Thoracic aorta (tissue), 2 donors: ENCODE measurements around the gene SMG7. TPM values are rescaled to one million over a fixed set of nuclear protein-coding genes. Genes with fewer than 3 reads are reported as not detected.
A peak's percentile ranks its signal among the peaks of the same experiment; 100 is the strongest.

Experiments used
- ATAC-seq: fragments of 150-250 bp; one replicate; pipeline ENCODE4 v1.8.0; 2017; ENCODE audit warnings: low read depth; ENCODE audit not compliant: insufficient number of reproducible peaks, low FRiP score
- DNase-seq: peaks from one replicate; pipeline ENCODE4 v3.0.0-alpha.2; 2020; ENCODE audit warnings: low spot score
- H3K27ac ChIP-seq, 2 donors: fragments of 200-600 bp; sonication (generic); 1 replicate in 1 of 2; 2 replicates in 1 of 2; pipeline ENCODE4 v1.5.1; 2016; ENCODE audit warnings: mild to moderate bottlenecking in 2 of 2, moderate library complexity in 2 of 2
- H3K27me3 ChIP-seq: fragments of 200-600 bp; sonication (generic); replicated peaks from 2 replicates; pipeline ENCODE4 v1.6.0; 2016; ENCODE audit warnings: mild to moderate bottlenecking; ENCODE audit not compliant: insufficient read depth
- H3K36me3 ChIP-seq: fragments of 200-600 bp; sonication (generic); one replicate; pipeline ENCODE4 v1.5.1; 2016
- H3K4me1 ChIP-seq, 2 donors: fragments of 200-600 bp; sonication (generic); 1 replicate in 1 of 2; 2 replicates in 1 of 2; pipeline versions ENCODE4 v1.5.1 to v1.6.0; 2016; ENCODE audit warnings: low read depth in 2 of 2, mild to moderate bottlenecking in 1 of 2; ENCODE audit not compliant: control insufficient read depth in 1 of 2
- H3K4me3 ChIP-seq: fragments of 200-600 bp; sonication (generic); 2 replicates; pipeline ENCODE4 v1.5.1; 2016; ENCODE audit warnings: mild to moderate bottlenecking
- H3K9me3 ChIP-seq: fragments of 200-600 bp; sonication (generic); 2 replicates; pipeline ENCODE4 v1.5.1; 2016
- CTCF ChIP-seq: fragments of 200-600 bp; sonication (generic); IDR thresholded peaks from one replicate; pipeline ENCODE4 v1.5.1; 2019; ENCODE audit warnings: antibody characterized with exemption
- total RNA-seq, 2 donors: library from RNA; depleted of rRNA; stranded (reverse); fragments of >200 nt; gene quantifications; one replicate each; pipeline versions ENCODE4 v1.1.0 to v1.2.3, GENCODE V29; 2016

Gene SMG7
- total RNA-seq, 2 donors from 2014 or later = 29.8 to 41.9 TPM

- H3K9me3 ChIP-seq = no peaks in the 10 kb centered on the region
- no peak for TF ChIP-seq CTCF
- no peaks in the 10 kb centered on the region for H3K36me3 ChIP-seq
- no peak for ATAC-seq
- no peaks in the 10 kb centered on the region for H3K4me1 ChIP-seq
- H3K27me3 ChIP-seq = no peaks in the 10 kb centered on the region
- H3K4me3 ChIP-seq = no peak overlapping the region
- no peak overlapping the region for H3K27ac ChIP-seq
- DNase-seq = no peak
Observed at GRCh38 chr1:183466781-183467180, 5.5 kb upstream of the SMG7 start.

DNA sequence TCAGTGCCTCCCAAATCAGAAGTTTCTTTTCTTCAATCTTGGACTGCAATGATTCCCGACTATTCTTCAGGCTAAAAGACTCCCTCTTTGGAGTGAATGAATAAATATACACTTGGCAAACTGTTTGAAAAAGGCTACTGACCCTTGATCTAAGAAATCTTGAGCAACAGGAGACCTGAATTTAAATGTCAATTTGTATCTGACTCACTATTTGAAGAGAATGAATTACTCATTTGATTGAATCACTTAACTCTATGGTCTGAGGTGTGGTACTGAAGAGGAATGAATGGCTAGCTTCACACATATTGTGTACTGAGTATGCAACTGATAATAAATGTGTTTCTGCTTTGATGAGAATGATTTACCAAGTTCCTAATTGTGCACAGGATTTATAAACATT is 4.6 kb upstream of the SMG7 start:
- no peak for TF ChIP-seq CTCF

DNA sequence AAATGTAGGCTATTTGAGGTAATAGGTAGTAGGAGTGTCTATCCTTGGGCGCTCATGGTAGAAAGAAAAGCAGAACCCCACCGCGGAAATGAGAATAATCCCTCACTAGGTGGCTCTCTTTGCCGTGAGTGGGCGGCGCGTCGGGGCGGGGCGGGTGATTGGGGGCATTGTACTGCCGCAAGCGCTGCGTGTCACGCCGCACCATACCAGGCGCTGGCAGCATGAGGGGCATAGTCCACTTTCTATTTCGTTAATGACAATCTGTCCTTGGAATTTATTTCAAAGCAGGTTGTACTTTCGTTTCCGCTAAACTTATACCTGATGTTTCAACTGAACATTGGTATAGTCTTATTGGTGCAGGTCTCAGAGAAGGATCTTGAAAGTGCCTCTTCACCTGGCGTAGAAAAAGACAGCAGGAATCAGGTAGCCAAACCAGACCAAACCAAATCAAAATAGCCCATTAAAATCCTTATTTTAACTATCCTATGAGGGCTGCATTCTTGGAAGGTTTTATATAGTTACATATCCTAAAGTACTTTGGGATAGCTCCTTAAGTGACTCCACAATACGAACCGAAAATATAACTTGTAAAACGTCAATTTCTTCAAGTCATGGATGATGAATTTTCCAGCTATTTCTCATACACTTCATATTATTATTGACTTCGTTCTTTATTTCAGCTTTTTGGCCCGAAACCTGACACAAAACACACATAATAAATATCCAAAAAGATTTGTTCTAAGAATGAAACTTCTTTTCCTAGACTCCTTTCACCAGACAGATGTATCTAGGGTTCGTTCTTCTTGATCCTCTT is 1.9 kb upstream of the SMG7 start:
- ATAC-seq = peak; percentile 57

More for the DNA sequence above, 4.6 kb upstream of the SMG7 start:
- H3K27ac ChIP-seq = no peak overlapping the region
- H3K9me3 ChIP-seq = no peaks in the 10 kb centered on the region
- H3K4me1 ChIP-seq = no peaks in the 10 kb centered on the region
- no peaks in the 10 kb centered on the region for H3K36me3 ChIP-seq
- DNase-seq (no peak), ATAC-seq (no peak)
- no peak overlapping the region for H3K4me3 ChIP-seq
- no peaks in the 10 kb centered on the region for H3K27me3 ChIP-seq

GRCh38 chr1:183470961-183471742 is 1.1 kb upstream of the SMG7 start:
- H3K27me3 ChIP-seq = no peaks in the 10 kb centered on the region
- H3K4me3 ChIP-seq = peak overlapping the region; percentile 98
- H3K36me3 ChIP-seq = no peaks in the 10 kb centered on the region
- ATAC-seq (no peak), DNase-seq (peak; percentile 36)
- H3K4me1 ChIP-seq = peaks cover 6 to 25% of the 10 kb centered on the region in 2 donors
- no peaks in the 10 kb centered on the region for H3K9me3 ChIP-seq
- no peak for TF ChIP-seq CTCF
- H3K27ac ChIP-seq = peak overlapping the region; percentile 84 to 95

More for the DNA sequence above, 1.9 kb upstream of the SMG7 start:
- H3K9me3 ChIP-seq = no peaks in the 10 kb centered on the region
- DNase-seq = peak; percentile 67
- peak; percentile 37 for TF ChIP-seq CTCF
- peaks cover 6 to 21% of the 10 kb centered on the region in 2 donors for H3K4me1 ChIP-seq
- H3K27me3 ChIP-seq = no peaks in the 10 kb centered on the region
- no peaks in the 10 kb centered on the region for H3K36me3 ChIP-seq
- H3K27ac ChIP-seq = peak overlapping the region; percentile 84 to 95
- H3K4me3 ChIP-seq = peak overlapping the region; percentile 98

GRCh38 chr1:183471743-183472487 is 384 bp upstream of the SMG7 start:
- H3K4me1 ChIP-seq = peaks cover 6 to 25% of the 10 kb centered on the region in 2 donors
- H3K9me3 ChIP-seq = no peaks in the 10 kb centered on the region
- peak overlapping the region; percentile 84 to 95 for H3K27ac ChIP-seq
- peak overlapping the region; percentile 98 for H3K4me3 ChIP-seq
- H3K27me3 ChIP-seq = no peaks in the 10 kb centered on the region
- no peaks in the 10 kb centered on the region for H3K36me3 ChIP-seq
- peak; percentile 95 for DNase-seq
- ATAC-seq = peak; percentile 80
- TF ChIP-seq CTCF = no peak
